ENCODE results near the gene COL27A1.

COL27A1 gene

GRCh38 chr9:114155263-114155994 is at the start of gene COL27A1:
COL27A1 (plus strand) TSS chr9:114155537; CDS start chr9:114155951, 414 bp downstream.
- DNase-seq (ENCODE audit: low read depth): peak; percentile 86

GRCh38 chr9:114107286-114108001 is 47.9 kb upstream of the COL27A1 start:
- DNase-seq (ENCODE audit: low read depth): no peak

GRCh38 chr9:114108016-114108833 is 47.1 kb upstream of the COL27A1 start:
- DNase-seq (ENCODE audit: low read depth): peak; percentile 82

GRCh38 chr9:114109124-114109523 is 46.2 kb upstream of the COL27A1 start:
- DNase-seq (ENCODE audit: low read depth): no peak

GRCh38 chr9:114110180-114110579 is 45.2 kb upstream of the COL27A1 start:
- DNase-seq (ENCODE audit: low read depth): peak; percentile 88

- DNase-seq (ENCODE audit: low read depth): no peak
Measured at GRCh38 chr9:114112325-114112724, 43.0 kb upstream of the COL27A1 start.

- DNase-seq (ENCODE audit: low read depth): peak; percentile 60
Measured at GRCh38 chr9:114112778-114113584, 42.4 kb upstream of the COL27A1 start.

- peak; percentile 57 for DNase-seq (ENCODE audit: low read depth)
Measured at GRCh38 chr9:114114364-114114763, 41.0 kb upstream of the COL27A1 start.

- no peak for DNase-seq (ENCODE audit: low read depth)
Measured at GRCh38 chr9:114115654-114116125, 39.6 kb upstream of the COL27A1 start.

- no peak for DNase-seq (ENCODE audit: low read depth)
Measured at GRCh38 chr9:114116126-114116747, 39.1 kb upstream of the COL27A1 start.

GRCh38 chr9:114117614-114117995 is 37.7 kb upstream of the COL27A1 start:
- no peak for DNase-seq (ENCODE audit: low read depth)

- DNase-seq (ENCODE audit: low read depth): no peak
Measured at GRCh38 chr9:114117996-114118830, 37.1 kb upstream of the COL27A1 start.

- DNase-seq (ENCODE audit: low read depth): no peak
Measured at GRCh38 chr9:114119242-114120191, 35.8 kb upstream of the COL27A1 start.

GRCh38 chr9:114120192-114121014 is 34.9 kb upstream of the COL27A1 start:
- no peak for DNase-seq (ENCODE audit: low read depth)

GRCh38 chr9:114121227-114122135 is 33.9 kb upstream of the COL27A1 start:
- DNase-seq (ENCODE audit: low read depth): no peak

GRCh38 chr9:114122136-114123027 is 33.0 kb upstream of the COL27A1 start:
- DNase-seq (ENCODE audit: low read depth): no peak
